GM10266 (cell line): ENCODE data around the gene EFNB1.

ENCODE experiments used
- DNase-seq: peaks from one replicate; pipeline ENCODE4 v3.0.0; 2012; ENCODE audit errors: extremely low spot score
- TF ChIP-seq, protein P1 (sequence below): IDR thresholded peaks from 2 replicates; pipeline ENCODE4 v1.5.1; 2012; ENCODE audit warnings: mild to moderate bottlenecking, low read depth; ENCODE audit not compliant: control insufficient read depth, insufficient read depth; ENCODE audit errors: missing control alignments

EFNB1 gene

DNA sequence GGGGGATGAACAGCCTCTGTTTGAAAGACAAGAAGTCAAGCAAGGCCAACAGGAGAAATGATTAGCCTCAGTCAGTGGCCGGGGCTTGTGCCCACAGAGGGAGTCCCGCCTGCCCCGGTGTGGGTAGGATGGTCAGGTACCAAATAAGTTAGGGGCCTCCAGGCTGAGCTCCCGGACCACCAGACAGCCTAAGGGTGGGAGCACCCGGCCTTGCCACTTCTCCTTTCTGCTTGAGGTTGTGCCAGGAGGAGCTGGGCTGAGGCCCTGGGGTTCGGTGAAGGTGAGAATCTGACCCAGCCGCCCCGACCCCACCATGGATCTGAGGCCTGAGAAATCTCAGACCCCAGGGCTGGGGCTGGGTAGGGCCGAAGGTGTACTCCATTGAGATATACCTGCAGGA, 48.8 kb downstream of the EFNB1 start:
- TF ChIP-seq, protein P1, sequence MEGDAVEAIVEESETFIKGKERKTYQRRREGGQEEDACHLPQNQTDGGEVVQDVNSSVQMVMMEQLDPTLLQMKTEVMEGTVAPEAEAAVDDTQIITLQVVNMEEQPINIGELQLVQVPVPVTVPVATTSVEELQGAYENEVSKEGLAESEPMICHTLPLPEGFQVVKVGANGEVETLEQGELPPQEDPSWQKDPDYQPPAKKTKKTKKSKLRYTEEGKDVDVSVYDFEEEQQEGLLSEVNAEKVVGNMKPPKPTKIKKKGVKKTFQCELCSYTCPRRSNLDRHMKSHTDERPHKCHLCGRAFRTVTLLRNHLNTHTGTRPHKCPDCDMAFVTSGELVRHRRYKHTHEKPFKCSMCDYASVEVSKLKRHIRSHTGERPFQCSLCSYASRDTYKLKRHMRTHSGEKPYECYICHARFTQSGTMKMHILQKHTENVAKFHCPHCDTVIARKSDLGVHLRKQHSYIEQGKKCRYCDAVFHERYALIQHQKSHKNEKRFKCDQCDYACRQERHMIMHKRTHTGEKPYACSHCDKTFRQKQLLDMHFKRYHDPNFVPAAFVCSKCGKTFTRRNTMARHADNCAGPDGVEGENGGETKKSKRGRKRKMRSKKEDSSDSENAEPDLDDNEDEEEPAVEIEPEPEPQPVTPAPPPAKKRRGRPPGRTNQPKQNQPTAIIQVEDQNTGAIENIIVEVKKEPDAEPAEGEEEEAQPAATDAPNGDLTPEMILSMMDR: no peak
- no peak for DNase-seq

DNA sequence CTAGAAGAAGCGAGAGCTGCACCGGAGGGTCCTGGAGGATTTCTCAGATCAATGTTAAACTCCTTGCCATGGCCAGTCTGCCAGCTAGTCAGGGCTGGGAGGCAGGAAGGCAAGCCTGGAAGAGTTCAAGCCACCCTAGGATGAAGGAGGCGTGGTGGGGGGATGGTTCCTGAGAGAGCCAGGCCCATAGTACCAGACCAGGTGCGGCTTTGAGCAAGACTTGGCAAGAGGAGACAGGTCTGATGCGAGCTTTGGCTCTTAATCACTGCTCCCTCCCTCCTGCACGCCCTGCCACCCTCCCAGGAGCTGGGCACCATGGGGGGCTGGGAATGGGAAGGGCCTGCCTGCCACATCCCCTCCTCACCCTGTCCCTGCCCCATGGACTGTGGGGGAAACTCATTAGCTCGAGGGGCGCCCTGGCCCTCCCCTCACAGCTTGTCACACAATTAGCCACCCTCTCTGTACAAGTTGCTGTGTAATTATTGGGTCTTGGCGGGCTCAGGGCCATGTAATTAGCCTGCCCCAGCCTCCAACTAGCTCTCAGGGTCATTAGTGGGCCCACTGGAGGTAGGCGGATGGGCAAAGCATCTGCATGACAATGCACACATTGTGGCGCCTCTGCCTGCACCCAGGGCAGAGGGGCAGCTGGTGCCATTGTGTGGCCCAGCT, 50.3 kb downstream of the EFNB1 start:
- TF ChIP-seq, protein P1: no peak
- DNase-seq: no peak

DNA sequence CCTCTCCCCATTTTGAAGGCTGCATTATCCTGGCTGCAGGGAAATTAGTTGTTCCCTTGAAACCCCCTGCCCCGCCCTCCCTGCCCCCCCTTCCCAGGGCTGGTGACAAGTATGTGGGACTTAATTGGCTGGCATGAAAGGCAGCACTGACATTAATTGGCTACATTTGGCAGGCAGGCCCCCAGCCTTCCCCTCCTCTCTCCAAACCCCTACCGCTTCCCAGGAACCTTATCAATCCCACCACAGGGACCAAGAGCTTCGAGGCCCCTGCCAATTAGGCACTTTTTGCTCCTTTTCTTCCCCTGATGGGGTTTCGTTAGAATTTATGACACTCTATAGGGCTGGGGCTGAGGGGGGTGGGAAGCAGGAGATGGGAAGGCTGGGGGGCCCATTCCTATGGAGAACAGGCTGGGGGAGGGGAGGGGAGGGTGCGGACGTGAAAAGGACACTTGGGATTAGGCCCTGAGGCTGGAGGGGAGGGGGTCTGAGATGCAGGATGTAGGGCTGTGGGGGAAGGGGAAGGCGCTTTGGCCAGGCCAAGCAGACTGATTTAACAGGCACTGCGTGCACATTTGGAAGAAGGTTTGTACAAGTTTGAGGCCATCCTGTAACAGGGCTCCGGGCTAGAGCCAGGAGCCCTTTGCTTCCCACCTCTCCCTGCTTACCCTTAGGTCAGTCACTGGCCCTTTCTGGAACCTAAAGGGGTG, 52.2 kb downstream of the EFNB1 start:
- TF ChIP-seq, protein P1: no peak
- DNase-seq: no peak

DNA sequence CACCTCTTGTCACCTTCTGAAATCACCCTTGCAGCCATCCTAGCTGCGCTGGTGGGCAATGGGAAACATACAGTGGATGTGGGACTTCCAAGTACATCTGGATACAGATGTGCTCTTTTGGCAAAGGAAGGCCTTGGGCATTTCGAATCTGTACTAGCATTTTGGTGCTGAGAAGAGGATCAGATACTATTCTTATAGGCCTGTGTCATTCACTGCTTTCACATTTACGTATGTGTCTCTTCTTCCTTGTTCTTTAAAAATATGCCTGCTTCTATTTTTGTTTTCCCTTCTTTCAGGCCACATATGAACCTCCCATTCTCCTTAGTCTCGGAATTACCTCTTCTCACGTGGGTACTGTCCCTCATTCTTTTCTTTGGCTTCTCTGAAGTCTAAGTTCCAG, 53.1 kb downstream of the EFNB1 start:
- TF ChIP-seq, protein P1: no peak
- no peak for DNase-seq

DNA sequence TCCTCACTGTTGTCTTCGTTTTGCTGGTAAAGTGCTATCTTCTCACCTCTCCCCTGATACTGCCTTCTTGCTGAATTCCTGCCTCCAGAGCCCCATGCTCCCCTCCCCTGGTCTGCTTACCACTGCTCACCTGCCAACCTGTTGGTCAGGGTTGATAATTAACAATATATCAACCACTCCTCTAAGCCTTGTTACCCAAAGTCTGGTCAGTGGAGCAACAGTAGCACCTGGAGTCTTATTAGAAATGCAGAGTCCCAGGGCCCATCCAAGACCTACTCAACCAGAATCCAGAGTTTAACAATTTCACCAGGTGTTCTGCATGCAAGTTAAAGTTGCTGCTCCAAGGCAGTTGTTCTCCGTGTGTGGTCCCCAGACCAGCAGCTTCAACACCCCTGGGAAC, 55.0 kb downstream of the EFNB1 start:
- TF ChIP-seq, protein P1: no peak

DNA sequence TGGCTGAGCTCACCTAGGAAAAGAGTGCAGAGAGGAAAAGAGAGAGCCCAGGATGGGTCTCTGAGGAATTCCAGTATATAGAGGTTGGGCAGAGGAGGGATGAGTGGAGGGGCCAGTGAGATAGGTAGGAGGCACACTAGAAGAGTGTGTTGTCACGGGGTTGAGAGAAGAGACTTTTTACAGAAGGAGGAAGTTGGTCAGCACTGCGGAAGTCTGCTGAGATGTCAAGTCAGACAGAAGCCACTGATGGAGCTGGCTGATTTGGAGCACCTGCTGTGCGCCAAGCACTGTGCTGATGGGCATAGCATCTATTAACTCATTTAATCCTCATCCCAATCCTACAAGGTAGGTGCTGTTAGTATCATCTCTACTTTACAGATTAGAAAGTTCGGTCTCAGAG, 60.4 kb downstream of the EFNB1 start:
- TF ChIP-seq, protein P1: no peak
- DNase-seq: no peak

More for the DNA sequence above, 55.0 kb downstream of the EFNB1 start:
- DNase-seq: no peak
